MM.1S (cell line): ENCODE data around the gene CGB2.

Experiments used
- DNase-seq: peaks from one replicate; pipeline ENCODE4 v3.0.0-alpha.2; 2015
- H2AFZ ChIP-seq: fragments of 300-600 bp; sonication (generic); 2 replicates; pipeline ENCODE4 v1.6.0; 2016; ENCODE audit warnings: antibody characterized with exemption, low read length
- H3F3A ChIP-seq: fragments of 300-600 bp; sonication (generic); 2 replicates; pipeline ENCODE4 v1.6.1; 2016; ENCODE audit warnings: mild to moderate bottlenecking, antibody characterized with exemption, low read length, moderate library complexity, mixed read lengths; ENCODE audit not compliant: insufficient read depth
- H3K27ac ChIP-seq: fragments of 300-600 bp; sonication (generic); 2 replicates; pipeline ENCODE4 v1.5.1; 2016; ENCODE audit warnings: mild to moderate bottlenecking, low read length
- H3K27me3 ChIP-seq: fragments of 300-600 bp; sonication (generic); replicated peaks from 2 replicates; pipeline ENCODE4 v1.6.0; 2016; ENCODE audit warnings: low read length; ENCODE audit not compliant: insufficient read depth
- H3K36me3 ChIP-seq: fragments of 300-600 bp; sonication (generic); replicated peaks from 2 replicates; pipeline ENCODE4 v1.6.1; 2016; ENCODE audit warnings: mild to moderate bottlenecking, low read length, mixed read lengths; ENCODE audit not compliant: insufficient read depth
- H3K4me1 ChIP-seq: fragments of 300-600 bp; sonication (generic); 2 replicates; pipeline ENCODE4 v1.6.1; 2016; ENCODE audit warnings: low read length, mixed read lengths
- H3K4me2 ChIP-seq: fragments of 300-600 bp; sonication (generic); 2 replicates; pipeline ENCODE4 v1.6.0; 2016; ENCODE audit warnings: low read depth, low read length
- H3K4me3 ChIP-seq: fragments of 300-600 bp; sonication (generic); 2 replicates; pipeline ENCODE4 v1.5.1; 2016; ENCODE audit warnings: low read length, mixed read lengths
- H3K79me2 ChIP-seq: fragments of 300-600 bp; sonication (generic); 2 replicates; pipeline ENCODE4 v1.6.1; 2016; ENCODE audit warnings: mixed run types, low read length, mixed read lengths
- H3K9ac ChIP-seq: fragments of 300-600 bp; sonication (generic); 2 replicates; pipeline ENCODE4 v1.6.1; 2016; ENCODE audit warnings: low read length, mixed read lengths
- H3K9me2 ChIP-seq: fragments of 300-600 bp; sonication (generic); replicated peaks from 2 replicates; pipeline ENCODE4 v1.6.1; 2016; ENCODE audit warnings: mild to moderate bottlenecking, low read length, mixed read lengths; ENCODE audit not compliant: insufficient read depth
- H3K9me3 ChIP-seq: fragments of 300-600 bp; sonication (generic); replicated peaks from 2 replicates; pipeline ENCODE4 v1.6.1; 2016; ENCODE audit warnings: mild to moderate bottlenecking, low read length, mixed read lengths; ENCODE audit not compliant: insufficient read depth
- H4K20me1 ChIP-seq: fragments of 300-600 bp; sonication (generic); 2 replicates; pipeline ENCODE4 v1.6.1; 2016; ENCODE audit warnings: mild to moderate bottlenecking, low read length, moderate library complexity, mixed read lengths; ENCODE audit not compliant: insufficient read depth
- EZH2 ChIP-seq: fragments of 300-600 bp; sonication (generic); optimal IDR thresholded peaks from 2 replicates; pipeline ENCODE3; 2017; ENCODE audit warnings: low read depth, mild to moderate bottlenecking, antibody characterized with exemption, low read length, mixed read lengths
- EZH2phosphoT487 ChIP-seq: fragments of 300-600 bp; sonication (generic); IDR thresholded peaks from 2 replicates; pipeline ENCODE4 v1.6.1; 2018; ENCODE audit warnings: antibody characterized with exemption, low read length
- TF ChIP-seq, protein P1 (sequence below): fragments of 300-600 bp; sonication (generic); IDR thresholded peaks from 2 replicates; pipeline ENCODE4 v1.5.1; 2016; ENCODE audit warnings: antibody characterized with exemption, low read length, mixed read lengths

Gene CGB2

DNA sequence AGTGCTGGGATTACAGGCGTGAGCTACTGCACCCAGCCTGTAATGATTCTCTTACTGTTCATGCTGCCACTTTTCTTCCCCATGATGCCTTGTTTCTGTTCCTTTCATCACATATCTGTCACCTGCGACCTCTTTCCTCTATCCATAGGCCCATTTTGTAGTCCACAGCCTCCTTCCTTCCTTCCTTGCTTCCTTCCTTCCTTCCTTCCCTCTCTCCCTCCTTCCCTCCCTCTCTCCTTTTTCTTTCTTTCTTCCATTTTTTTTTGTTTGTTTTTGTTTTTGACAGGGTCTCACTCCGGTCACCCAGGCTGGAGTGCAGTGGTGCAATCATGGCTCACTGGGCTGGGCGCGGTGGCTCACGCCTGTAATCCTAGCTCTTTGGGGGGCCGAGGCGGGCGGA, 42.8 kb upstream of the CGB2 start:
- Histone ChIP-seq H3K4me1 (peaks cover 6% of the 10 kb centered on the region), H3K79me2 (peaks cover 32% of the 10 kb centered on the region), H3K9ac (no peak overlapping the region), H2AFZ (no peak overlapping the region), H4K20me1 (no peaks in the 10 kb centered on the region), H3K9me3 (no peaks in the 10 kb centered on the region), H3K9me2 (no peaks in the 10 kb centered on the region), H3K4me2 (no peak overlapping the region), H3K4me3 (no peak overlapping the region), H3K36me3 (no peaks in the 10 kb centered on the region), H3K27me3 (no peaks in the 10 kb centered on the region), H3K27ac (no peak overlapping the region), H3F3A (no peaks in the 10 kb centered on the region)
- TF ChIP-seq EZH2 = no peak
- no peak for TF ChIP-seq EZH2phosphoT487
- TF ChIP-seq, protein P1, sequence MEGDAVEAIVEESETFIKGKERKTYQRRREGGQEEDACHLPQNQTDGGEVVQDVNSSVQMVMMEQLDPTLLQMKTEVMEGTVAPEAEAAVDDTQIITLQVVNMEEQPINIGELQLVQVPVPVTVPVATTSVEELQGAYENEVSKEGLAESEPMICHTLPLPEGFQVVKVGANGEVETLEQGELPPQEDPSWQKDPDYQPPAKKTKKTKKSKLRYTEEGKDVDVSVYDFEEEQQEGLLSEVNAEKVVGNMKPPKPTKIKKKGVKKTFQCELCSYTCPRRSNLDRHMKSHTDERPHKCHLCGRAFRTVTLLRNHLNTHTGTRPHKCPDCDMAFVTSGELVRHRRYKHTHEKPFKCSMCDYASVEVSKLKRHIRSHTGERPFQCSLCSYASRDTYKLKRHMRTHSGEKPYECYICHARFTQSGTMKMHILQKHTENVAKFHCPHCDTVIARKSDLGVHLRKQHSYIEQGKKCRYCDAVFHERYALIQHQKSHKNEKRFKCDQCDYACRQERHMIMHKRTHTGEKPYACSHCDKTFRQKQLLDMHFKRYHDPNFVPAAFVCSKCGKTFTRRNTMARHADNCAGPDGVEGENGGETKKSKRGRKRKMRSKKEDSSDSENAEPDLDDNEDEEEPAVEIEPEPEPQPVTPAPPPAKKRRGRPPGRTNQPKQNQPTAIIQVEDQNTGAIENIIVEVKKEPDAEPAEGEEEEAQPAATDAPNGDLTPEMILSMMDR = no peak
- no peak for DNase-seq

DNA sequence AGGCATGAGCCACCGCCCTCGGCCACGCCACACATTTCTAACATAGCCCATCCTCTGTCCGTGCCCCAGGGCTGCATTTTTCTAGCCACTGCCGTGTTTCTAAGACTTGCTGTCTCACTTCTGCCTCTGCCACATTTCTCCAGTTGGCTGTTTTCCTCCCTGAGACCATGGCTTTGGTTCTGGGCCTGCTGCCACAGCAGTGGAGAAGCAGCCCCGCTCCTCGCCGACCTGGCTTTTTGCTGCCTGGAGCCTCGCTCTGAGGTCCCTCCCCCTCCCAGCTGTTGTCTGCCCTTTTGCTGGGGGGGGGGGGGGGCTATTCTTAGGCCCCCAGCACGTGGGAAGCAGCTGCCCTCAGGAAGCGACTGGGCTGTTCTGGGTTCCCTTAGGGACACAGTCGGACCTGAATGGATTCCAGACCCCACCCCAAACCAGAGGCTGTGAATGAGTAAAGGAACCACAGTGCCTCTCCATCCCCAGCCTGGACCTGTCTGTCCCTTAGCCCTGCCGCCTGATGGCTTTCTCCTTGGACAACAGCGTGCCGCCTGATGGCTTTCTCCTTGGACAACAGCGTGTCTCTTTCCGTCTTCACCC, 41.9 kb upstream of the CGB2 start:
- Histone ChIP-seq H3K79me2 (peaks cover 41% of the 10 kb centered on the region), H3K4me1 (peaks cover 7% of the 10 kb centered on the region), H3K9me3 (no peaks in the 10 kb centered on the region), H4K20me1 (no peaks in the 10 kb centered on the region), H3K27ac (no peak overlapping the region), H3F3A (no peaks in the 10 kb centered on the region), H3K4me2 (no peak overlapping the region), H2AFZ (no peak overlapping the region), H3K9me2 (no peaks in the 10 kb centered on the region), H3K4me3 (no peak overlapping the region), H3K36me3 (no peaks in the 10 kb centered on the region), H3K27me3 (no peaks in the 10 kb centered on the region), H3K9ac (no peak overlapping the region)
- no peak for DNase-seq
- TF ChIP-seq, protein P1 = no peak
- TF ChIP-seq EZH2phosphoT487 (no peak), EZH2 (no peak)

DNA sequence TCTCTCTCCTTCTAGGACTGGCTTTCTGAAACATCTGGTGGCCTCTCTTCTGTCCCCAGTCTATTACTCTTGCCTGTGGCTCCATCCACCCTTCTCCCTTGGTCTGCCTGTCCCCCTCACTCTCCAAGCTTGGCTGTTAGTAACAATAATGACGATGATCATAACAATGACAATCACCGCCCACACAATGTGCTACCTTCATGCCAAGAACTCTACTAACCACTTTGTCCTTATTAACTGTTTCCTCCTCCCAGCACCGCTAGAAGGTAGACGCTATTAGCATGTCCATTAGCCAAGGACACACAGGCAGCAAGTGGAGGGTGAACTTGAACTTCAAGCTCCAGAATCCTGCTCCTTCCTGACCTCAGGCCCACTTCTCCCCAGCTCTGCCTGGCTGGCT, 41.3 kb upstream of the CGB2 start:
- Histone ChIP-seq H3K36me3 (no peaks in the 10 kb centered on the region), H3K4me1 (peaks cover 10% of the 10 kb centered on the region), H3K9me3 (no peaks in the 10 kb centered on the region), H2AFZ (no peak overlapping the region), H3K27ac (no peak overlapping the region), H3K79me2 (peaks cover 47% of the 10 kb centered on the region), H3K9ac (no peak overlapping the region), H3F3A (no peaks in the 10 kb centered on the region), H3K9me2 (no peaks in the 10 kb centered on the region), H3K27me3 (no peaks in the 10 kb centered on the region), H3K4me3 (no peak overlapping the region), H3K4me2 (no peak overlapping the region), H4K20me1 (no peaks in the 10 kb centered on the region)
- TF ChIP-seq EZH2phosphoT487 = no peak
- TF ChIP-seq EZH2 = no peak
- TF ChIP-seq, protein P1 = no peak
- DNase-seq = no peak
